Measurements from ENCODE around the gene ARHGAP44.
"Not testable (repeated sequence)": the region's sequence is repeated elsewhere in the genome, so short reads cannot be mapped to it uniquely, and the experiment has no call there.

The ARHGAP44 gene

GRCh38 chr17:12967962-12968361 is 178.7 kb downstream of the ARHGAP44 start:
- no peak for DNase-seq

- DNase-seq: no peak
These were observed 184.3 kb downstream of the ARHGAP44 start for GRCh38 chr17:12973496-12974004.

GRCh38 chr17:12974005-12974531 is 184.8 kb downstream of the ARHGAP44 start:
- DNase-seq: no peak

GRCh38 chr17:12977008-12977751 is 187.9 kb downstream of the ARHGAP44 start:
- no peak for DNase-seq

DNA sequence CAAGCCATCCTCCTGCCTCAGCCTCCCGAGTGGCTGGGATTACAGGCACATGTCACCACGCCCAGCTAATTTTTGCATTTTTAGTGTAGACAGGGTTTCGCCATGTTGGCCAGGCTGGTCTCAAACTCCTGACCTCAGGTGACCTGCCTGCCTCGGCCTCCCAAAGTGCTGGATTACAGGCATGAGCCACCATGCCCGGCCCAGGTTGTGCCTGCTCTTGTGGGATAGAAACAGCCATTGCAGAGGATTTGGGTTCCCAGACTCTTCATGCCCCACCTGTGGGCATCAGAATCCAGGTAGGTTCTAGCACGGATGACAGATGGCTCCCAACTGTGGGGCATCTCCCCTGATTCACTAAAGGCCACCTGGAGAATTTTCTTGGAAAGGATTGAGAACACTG is 189.5 kb downstream of the ARHGAP44 start:
- DNase-seq: not testable (repeated sequence)

DNA sequence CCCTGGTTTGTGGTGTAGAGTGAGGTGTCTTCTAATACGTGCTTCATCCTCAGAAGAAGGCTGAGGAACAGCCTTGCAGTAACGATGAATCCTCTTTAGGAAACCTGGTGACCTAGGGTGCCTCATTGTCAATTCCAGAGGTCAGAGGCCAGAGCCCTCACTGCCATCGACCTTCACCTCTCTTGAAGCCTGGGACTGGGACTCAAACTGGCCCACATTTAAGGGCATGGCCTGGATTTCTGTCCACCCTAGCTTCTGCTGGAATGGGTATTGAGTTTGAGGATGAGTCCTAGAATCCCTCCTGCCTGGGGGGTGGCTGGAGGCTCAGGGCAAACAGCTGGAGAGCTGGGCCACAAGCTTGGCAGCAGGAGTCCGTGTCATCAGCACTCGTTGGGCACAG is 189.9 kb downstream of the ARHGAP44 start:
- DNase-seq: no peak

- DNase-seq: no peak
These were observed 190.7 kb downstream of the ARHGAP44 start for GRCh38 chr17:12979826-12980500.

DNA sequence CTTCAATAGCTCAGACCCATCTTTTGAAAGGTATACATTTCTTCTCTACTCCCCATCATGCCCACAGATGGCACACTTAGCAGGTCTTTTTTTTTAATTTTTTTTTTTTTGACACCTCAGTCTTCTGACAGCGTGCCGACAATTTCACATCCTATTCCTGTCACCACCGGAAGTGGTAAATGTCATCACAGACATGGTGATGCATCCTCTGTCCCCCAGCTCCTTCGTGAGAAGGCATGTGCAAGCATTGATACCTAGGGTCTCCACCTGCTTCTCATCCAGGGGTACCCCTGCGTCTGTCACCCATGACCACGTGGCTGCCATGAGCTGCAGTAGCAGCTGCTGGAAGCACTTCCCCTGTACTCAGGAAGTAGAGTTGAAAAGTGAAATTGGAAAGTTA is 192.9 kb downstream of the ARHGAP44 start:
- DNase-seq: no peak

GRCh38 chr17:12983991-12984884 is 194.9 kb downstream of the ARHGAP44 start:
- DNase-seq: no peak

DNA sequence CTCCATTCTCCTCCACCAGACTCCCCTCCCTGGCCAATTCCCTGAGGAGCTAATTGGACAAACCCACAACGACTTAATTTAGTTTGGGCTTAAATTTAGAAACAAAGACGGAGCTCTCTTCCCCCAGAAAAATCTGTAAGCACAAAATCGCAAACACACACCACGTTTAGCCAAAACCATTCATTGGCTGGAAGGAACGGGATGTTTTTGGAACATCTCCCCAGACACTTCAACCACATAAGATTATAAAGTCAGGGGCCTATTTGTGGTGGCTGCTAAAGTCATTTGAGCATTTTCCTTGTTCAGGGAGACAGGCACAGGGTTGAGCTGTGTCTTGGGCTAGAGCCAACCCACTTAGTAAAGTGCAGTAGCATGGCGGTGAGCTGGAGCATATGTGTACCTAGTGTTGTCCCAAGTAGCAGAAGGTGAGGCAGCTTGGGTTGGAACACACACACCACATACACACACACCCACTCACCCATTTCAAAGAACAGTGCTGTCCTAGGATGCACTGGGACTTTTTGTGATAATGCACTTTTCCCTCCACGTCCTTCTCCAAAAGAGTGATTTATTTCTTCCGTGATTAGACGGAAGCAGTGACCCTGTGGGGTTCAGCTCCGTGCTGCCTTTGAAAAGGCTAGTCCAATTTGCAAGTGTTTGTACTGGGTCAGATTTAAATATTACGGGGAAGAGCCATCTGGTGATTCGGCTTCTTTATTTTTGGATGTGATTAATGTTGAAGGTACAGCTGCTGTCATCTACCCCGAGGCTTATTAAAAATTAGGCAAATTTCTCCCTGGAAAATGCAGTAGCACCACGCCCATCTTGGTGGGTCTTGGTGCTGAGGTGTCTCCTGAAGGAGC is 196.4 kb downstream of the ARHGAP44 start:
- no peak for DNase-seq

- DNase-seq: no peak
These were observed 197.8 kb downstream of the ARHGAP44 start for GRCh38 chr17:12987120-12987519.

DNA sequence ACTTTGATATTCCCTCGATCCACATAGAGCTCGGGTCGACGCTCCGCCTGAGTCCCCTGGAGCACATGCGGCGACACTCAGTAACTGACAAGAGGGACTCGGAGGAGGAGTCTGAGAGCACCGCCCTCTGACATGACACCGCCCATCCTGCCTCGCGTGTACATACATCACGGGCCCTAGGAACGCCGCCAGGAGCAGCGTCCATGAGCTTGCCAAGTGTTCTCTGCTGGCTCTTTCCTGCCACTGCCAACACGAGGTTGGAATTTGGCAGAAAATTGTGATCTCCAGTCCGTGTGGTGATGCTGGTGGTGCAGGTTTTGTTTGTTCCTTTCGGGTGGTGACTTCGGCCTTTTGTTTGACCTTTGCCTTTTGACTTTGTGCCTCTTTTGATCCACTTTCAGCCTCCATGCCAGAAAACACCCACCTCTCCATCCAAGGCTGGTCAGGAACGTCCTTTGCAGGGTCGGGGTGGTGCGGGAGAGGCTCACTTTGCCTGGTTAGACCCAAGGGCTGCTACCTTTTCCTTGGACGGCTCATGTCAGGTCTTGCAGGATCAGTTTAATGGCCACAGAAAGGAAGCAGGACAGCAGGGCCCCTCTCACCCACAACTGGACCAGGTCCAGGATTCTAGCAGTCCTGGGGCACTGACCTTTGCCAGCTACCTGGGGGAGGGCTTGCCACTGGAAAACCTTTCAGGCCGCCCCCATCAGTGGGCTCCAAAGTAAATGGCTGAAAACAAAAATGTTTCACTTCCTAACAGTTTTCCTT is 200.9 kb downstream of the ARHGAP44 start:
- DNase-seq: no peak

DNA sequence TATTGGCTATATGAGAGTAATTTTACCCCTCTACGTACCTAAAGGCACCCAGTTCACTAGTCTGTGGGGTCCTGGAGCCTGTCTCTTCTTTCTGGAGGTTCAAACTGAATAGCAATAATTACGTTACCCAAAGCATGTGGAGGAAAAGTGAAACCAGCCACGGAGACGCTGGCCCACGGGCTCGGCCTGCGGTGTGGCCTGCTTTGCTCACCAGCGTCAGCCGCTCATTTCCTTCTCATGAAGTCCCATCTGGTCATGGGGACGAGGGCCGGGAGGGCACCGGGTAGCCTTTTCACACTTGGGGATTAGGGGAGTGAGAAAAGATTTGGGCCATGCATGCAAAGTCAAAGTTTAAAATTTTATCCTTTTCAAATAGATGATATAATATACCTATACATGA is 201.6 kb downstream of the ARHGAP44 start:
- no peak for DNase-seq

- no peak for DNase-seq
These were observed 203.4 kb downstream of the ARHGAP44 start for GRCh38 chr17:12992676-12993075.

DNA sequence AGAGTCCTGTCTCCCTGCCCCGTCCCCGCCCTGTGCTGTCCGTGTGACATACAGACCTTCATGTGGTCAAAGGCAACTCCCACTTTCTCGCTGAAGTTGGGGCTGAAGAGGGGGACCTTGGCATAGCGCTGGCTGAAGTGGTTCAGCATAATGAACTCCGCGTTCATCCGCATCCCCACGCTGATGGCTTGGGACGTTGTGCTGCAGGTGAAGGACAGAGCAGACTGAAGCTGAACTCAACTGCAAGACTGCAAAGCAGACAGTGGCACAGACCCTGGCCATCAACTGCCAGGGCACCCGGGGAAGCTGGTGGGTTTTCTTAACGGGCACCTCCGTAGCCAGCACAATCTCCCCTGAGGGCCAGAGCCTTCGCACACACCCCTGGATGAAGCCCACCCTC is 204.3 kb downstream of the ARHGAP44 start:
- DNase-seq: no peak

DNA sequence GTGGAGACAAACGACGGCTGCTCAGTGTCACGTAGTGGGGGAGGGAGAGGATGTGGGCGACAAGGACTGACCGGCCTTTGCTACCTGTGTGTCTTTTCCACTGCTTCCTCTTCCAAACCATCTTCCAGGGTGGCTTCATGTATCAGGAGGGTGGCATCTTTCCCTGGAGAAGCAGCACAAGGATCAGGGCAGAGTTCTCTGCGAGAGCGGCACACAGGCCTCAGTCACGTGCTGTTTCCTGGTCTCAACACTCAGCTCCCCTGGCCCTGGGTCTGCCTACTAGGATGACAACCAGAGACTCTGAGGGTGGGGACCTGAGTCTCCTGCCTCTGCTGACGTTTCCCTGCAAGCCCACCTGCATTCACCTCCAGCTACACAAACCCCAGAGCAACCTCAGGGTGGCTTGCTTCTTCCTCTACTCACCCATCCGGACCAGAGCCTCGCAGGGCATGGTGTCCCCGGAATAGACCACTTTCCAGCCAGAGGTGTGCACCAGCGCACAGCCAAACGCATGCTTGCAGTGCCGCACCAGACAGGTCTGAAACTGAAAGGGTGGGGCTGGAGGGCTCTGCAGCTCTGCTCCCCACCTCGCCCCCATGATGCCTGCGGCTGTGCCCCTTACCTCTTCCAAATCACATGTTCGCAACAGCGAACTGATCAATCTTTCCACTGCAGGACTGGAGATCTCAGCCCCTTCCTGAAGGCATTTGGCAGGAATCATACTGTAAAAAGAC is 205.2 kb downstream of the ARHGAP44 start:
- no peak for DNase-seq

DNA sequence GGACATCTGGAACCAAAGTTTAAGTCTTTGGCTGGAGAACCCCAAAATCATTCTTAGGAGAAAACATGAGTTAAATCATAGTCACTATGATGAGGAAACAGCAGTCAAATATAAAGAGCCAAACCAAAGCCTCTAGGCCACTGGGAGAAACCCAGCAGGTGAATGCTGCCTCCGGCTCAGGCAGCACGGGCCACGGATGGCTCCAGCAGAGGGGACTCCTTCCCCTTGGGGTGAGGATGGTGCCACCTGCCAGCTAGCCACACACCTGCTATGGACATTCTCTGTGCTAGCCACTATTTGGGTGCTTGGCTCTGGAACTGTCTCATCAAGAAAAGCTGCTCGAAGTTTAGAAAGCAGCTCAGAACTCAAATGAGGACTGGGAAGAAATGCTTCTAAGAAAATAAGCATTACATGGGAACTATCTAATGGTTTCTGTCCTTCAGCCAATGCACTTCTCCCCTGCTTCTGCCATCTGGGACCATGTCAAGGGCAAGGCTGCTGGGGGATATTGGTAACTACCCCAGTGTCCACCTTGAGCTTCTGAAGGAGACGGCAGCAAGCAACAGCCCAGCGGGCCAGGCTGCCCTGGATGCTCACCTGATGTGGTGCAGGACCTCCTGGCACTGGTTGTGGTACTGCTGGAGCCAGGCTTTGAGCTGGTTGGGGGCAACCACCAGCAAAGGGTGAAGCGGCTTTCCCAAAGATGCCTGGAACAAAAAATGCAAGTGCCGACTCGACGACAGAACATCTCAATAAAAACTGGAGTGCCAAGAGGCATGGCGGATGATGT is 206.0 kb downstream of the ARHGAP44 start:
- no peak for DNase-seq

- no peak for DNase-seq
These were observed 206.6 kb downstream of the ARHGAP44 start for GRCh38 chr17:12995896-12996295.

GRCh38 chr17:12996357-12996756 is 207.1 kb downstream of the ARHGAP44 start:
- DNase-seq: no peak

GRCh38 chr17:12996941-12997340 is 207.6 kb downstream of the ARHGAP44 start:
- DNase-seq: no peak
